CD4-positive, alpha-beta T cell treated with Interleukin-1 beta for 1 hour (primary cell): ENCODE results near the gene UBE2O.

ENCODE experiments used
- DNase-seq, 2 donors: peaks; one replicate each; pipeline ENCODE4 v3.0.0-alpha.2; 2020 to 2022

UBE2O gene

DNA sequence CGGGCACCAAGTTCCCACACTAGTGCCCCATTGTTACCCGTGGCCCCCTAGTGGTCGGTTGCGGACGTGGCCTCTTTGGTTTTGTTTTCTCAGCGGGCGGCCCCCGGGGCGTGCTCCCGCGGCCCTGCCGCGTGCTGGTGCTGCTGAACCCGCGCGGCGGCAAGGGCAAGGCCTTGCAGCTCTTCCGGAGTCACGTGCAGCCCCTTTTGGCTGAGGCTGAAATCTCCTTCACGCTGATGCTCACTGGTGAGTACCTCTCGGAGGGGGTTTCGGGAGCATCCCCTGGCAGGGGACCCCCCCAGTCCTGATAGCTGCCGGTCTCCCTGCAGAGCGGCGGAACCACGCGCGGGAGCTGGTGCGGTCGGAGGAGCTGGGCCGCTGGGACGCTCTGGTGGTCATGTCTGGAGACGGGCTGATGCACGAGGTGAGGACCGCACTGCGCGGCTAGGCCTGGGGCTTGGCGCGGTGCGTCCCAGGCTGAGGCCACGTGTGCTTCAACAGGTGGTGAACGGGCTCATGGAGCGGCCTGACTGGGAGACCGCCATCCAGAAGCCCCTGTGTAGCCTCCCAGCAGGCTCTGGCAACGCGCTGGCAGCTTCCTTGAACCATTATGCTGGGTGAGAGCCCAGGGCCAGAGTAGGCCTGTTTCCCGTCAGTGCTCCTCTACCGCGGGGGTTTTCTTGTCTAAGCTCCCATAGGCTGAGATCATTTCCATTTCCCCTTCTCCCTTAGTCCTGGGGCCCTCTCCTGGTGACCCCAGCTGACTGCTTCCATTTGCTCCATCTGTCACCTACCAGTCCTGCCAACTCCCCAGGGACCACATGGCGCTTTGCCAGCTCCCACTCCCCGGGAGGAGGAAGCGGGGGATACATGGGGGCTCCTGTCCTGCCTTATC, 66.8 kb downstream of the UBE2O start:
- DNase-seq, result peak; percentile 83 to 87

DNA sequence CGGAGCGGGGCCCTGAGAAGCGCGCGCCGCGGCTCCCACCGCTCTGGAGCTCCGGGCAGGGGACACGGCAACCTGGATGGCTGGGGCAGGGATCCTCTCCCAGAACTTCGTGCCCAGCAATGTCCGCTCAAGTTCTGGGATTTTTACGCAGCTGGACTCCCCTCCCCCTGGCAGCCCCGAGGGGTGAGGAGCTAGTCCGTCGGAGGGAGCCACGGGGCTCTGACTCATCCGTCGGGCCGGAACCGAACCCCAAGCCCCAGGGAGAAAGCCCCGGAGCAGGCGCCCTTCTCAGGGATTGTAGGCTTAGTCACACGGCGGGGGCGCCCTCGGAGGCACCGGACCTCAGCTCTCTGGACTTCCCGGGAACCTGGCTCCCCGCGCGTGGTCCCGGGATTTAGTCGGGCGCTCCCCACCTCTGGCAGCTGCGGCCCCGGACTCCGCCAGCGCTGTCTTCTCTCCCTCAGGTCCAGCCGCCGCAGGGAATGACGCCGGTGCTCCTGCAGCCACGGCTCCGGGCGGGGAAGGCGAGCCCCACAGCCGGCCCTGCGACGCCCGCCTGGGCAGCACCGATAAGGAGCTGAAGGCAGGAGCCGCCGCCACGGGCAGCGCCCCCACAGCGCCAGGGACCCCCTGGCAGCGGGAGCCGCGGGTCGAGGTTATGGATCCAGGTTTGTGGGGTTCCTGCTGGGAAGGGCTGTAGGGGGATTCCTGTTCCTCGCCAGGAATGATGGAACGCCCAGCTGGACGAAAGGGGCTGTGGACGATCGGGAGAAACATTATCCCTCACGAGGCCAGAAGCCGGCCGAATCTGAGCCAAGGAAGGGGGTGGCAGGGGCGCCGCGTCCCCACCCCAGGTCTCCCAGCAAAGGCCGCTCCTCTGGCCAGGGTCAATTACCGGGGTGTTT, 67.7 kb downstream of the UBE2O start:
- peak; percentile 18 to 70 for DNase-seq

DNA sequence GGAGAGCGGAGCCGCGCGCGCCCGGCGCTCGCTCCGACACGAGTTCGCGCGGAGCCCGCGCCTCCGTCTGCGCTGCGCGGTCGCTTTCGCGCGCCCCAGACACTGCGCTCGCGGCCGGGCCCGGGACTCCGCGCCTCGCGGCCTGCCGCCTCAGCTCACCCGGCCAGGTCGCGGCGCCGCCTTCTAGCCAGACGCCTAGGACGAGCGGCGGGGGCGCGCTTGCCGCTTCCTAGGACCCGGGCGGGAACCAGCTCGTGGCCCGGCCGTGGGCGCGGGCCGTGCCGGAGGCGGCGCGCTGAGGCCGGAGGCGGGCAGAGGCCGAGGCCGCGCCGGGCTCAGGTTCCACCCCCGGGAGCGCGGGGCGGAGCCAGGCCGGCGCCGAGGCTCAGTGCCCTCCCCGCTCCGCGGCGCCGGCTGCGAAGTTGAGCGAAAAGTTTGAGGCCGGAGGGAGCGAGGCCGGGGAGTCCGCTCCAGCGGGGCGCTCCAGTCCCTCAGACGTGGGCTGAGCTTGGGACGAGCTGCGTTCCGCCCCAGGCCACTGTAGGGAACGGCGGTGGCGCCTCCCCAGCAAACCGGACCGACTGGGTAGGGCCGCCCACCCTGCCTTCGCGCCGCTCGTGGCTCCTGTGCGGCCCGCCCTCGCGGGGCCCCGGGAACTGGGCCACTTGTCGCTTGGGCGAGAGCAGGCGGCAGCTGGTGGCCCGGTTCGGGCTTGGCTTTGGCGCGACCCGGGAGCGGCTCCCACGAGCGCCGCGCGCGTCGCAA, 68.5 kb downstream of the UBE2O start, which contains the start of gene SPHK1:
SPHK1 (plus strand) TSS at position 388 of the 765 bp plus-strand sequence. CDS start 1,036 bp downstream, outside the sequence.
- DNase-seq, result peak; percentile 57 to 59

DNA sequence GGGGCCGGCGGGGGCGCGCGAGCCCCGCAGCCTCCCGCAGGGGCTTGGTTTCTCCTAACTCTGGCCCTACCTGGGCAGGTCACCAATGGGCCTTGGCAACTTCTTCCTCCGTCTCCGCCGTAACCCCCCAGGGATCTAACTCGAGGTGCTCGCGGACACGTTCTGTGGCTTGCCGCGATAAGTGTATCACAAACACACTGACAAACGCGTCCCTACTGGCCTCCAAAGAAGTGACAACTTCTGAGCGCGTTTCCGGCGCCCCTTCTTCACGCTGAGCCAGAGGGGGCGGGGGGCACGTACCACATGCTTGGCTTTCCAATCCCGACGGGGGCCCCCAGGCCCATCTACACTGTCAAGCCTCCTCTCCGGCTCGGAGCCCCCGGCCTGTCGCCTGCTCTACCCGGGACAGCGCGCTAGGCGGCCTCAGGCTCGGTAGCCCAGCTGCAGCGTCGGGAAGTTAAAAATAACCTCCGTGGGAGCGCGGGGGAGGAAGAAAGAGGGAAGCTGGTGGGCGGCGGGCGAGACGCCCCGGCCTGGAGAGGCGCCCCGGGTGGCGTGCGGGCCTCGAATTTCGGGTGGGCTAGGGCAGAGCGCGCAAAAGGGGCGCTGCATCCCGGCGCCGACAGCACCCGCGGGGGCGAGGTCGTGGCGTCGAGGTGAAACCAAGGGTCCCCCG, 69.3 kb downstream of the UBE2O start:
- DNase-seq, result peak; percentile 35 to 43

DNA sequence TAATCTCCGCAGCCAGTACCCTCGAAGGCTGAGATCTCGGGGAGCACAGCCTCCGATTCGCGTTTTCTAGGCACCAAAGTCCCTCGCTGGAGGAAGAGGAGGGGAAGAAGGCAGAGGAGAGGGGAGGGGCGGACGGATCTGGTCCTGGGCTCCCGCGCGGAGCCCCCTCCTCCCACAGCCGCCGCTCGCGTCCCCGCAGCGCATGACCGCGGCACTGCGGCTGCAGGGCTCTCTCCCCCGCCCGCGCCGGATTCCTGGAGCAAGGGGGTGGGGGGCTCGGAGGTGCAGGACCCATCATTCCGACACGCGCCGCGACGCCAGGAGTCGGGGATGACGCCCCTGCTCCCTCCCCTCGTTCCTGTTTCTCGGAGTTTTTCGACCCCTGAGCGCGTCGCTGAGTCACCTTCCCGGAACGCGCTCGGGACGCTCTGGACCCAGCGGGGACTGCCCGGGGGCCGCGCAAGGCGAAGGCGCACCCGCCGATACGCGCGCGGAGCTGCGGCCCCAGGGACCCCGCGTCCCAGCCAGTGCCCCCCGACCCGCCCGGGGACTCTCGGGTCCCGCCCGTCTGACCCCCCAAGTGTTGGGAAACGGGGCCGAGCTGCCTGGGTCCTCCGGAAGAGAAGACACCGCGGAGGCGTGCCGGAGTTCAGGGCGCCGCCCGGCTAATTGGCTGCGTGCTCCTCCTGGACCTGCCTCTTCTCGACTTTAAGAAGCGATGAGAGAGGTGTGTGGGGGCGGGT, 70.0 kb downstream of the UBE2O start:
- peak; percentile 40 to 56 for DNase-seq

DNA sequence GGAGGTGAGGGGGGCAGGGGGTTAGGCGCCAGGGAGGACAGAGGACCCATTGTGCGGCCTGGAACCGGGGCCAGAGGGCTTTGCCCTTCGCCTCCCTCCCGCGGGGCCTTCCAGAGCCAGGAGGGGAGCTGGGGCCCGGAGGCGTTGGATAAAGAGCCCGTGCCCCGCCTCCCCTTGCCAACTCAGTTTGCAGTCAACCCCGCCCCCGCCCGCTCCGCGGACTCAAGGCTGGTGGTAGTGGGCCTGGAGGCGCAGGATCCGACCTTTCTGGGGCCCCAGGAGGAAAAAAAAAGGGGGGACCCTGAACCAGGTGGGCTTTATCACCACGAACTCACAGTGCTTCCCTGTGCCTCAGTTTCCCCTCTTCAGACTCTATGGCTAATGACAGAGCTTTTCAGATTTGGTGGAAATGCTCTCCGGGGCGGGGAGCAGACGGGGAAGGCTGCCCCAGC, 70.6 kb downstream of the UBE2O start:
- DNase-seq, result no peak

DNA sequence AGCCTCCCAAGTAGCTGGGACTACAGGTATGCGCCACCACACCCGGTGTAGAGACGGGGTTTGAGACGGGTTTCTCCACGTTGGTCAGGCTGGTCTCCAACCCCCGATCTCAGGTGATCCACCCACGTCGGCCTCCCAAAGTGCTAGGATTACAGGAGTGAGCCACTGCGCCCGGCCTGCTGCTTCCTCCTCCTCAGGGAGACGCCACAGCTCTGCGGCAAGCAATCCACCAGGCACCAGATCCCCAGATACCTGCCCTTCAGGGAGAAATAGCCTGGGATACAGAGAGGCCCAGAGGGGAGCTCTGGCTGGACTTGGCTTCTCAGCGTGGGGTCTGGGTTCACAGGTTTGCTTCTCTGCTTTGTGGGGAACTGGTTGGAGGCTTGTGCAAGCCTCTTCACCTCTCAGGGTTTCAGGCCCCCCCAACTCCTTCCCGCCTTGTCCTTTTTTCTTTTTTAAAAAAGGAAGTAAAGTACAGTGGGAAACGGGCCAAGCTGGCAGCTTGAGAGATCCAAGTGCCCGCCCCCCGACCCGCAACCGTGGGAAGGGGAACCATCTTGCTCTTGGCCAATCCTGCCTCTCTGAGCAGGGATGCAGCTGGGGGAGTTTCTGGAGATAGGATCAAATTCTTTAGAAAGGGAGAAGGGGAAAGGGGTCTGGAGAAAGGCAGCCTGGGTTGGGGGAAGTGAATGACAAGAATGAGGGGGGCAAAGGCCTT, 71.2 kb downstream of the UBE2O start:
- peak in 1 of 2 donors; percentile 37 for DNase-seq

DNA sequence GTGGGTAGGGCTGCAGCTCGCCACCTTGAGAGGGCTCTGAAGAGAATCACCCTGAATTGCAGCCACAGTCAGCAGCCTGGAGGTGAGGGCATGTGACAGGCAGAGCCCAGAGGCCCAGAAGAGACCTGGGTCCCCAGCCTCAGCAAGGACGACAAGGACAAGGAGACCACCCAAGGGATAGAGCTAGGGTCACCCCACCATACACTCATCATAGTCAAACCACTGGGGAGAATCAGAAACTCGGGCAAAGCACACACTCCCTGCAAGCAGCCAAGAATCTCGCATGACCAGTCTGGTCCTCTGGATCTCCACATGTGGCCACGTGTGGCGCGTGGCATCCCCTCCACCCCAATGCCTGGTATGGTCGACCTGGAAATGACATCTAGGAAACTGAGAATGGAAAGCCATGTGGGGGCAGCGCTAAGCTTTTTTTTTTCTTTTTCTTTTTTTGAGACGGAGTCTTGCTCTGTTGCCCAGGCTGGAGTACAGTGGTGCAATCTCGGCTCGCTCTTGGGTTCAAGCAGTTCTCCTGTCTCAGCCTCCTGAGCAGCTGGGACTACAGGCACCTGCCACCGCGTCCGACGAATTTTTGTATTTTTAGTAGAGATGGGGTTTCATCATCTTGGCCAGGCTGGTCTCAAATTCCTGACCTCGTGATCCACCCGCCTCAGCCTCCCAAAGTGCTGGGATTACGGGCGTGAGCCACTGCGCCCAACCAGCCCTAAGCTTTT, 73.1 kb downstream of the UBE2O start:
- DNase-seq, result no peak

DNA sequence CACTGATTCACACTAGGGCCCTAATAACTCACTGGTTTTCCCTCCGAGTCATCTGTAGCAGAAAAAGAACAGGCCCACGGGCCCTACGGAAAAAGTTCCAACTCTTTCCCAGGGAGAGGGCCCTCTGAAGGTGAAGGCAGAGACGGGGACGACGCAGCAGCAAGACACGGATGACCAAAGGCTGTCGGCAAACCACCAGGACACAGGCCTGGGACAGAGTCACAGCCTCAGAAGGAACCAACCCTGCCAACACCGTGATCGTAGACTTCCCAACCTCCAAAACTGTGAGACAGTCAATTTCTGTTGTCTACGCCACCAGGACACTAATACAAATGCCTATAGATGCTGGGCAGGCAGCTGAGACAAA, 73.7 kb downstream of the UBE2O start:
- no peak for DNase-seq

DNA sequence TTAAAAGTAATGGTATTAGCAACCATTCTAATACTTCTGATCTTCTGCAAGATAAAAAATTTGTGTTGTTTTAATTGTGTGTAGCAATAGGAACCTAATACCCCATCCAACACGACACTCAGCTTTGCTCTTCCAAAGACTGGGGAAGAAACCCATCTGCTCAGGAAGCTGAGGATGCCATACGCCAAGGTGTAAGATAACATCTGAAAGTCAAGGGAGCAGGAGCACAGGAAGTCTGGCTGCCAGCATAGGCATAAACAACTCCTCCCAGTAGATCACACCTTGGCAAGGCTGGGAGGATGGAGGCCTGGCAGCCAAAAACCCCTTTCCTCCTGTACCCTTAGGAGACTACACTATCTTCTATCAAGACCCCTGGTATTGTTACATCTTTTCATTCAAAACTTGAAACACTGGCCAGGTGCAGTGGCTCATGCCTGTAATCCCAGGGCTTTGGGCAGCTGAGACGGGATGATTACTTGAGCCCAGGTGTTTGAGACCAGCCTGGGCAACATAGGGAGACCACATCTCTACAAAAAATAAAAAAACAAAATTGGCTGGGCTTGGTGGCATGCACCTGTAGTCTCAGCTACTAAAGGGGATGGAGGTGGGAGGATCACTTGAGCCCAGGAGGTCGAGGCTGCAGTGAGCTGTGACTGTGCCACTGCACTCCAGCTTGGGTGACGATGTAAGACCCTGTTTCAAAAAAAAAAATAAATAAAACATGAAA, 74.2 kb downstream of the UBE2O start:
- no peak for DNase-seq

DNA sequence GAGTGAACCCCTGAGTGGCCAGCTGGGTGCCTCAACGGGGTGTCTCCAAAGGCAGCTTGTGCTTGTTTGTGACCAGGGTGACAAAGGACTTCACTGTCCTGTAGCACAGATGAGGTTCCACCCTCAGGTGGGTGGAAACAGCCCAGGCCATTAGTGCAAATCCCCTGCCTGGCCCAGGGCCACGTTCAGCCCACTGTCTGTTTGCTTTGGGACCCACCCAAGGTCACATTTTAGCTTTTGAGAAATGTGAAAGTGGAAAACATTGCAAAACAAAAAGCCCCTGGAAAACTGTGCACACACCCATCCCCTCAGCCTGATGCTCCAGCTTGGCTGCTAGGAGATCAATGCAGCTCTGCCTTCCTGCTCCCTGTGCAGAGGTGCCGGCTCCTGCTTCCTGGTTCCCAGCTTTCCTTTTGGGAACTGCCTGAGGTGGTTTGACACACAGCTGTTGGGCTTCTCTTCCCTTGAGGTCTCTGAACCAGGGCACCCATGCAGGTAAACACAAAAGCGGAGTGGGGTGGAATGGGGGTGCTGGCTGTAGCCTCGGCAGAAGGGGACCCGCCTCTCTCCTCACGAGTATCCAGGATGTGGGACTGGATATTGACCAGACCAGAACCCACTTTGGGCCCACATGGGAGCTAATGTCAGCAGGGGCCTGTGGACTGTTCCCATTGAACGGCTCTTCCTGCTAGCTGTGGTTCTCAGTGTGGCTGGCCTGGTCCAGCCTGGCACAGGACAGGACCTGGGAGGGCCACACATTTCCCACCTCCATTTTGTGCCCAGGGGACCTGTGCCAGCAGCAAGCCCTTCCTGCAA, 76.4 kb downstream of the UBE2O start:
- no peak for DNase-seq

DNA sequence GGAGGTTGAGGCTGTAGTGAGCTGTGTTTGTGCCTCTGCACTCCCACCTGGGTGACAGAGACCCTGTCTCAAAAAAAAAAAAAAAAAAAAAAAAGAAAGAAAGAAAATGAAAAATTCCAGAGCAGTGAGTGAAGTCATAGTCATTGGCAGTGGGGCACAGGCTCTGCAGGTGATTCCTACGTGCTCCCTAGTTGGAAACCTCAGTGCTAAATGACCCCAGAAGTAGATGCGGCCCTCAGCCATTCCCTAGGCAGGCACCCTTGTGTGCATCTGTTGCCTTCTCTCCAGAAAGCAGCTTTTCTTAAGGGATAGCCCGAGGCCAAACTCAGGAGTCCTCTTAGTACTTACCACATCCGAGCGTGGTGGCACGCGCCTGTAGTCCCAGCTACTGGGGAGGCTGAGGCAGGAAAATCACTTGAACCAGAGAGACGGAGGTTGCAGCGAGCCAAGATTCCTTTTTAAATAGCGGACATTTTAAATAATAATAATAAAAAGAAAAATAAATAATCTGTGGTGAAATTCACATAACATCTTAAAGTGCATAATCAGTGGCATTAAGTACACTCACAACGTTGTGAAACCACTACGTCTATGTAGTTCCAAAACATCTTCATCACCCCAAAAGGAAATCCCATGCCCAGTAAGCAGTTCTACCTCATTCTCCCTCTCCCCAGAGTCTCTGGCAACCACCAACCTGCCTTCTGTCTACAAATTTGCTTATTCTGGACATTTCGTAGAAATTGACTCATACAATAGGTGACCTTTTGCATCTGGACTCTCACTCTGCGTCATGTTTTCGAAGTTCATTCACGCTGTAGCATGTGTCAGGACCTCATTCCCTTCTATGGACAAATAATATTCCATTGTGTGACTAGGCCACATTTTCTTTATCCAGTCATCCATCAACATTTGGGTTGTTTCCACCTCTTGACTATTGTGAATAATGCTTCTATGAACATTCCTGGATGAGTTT, 81.0 kb downstream of the UBE2O start:
- DNase-seq, result no peak

DNA sequence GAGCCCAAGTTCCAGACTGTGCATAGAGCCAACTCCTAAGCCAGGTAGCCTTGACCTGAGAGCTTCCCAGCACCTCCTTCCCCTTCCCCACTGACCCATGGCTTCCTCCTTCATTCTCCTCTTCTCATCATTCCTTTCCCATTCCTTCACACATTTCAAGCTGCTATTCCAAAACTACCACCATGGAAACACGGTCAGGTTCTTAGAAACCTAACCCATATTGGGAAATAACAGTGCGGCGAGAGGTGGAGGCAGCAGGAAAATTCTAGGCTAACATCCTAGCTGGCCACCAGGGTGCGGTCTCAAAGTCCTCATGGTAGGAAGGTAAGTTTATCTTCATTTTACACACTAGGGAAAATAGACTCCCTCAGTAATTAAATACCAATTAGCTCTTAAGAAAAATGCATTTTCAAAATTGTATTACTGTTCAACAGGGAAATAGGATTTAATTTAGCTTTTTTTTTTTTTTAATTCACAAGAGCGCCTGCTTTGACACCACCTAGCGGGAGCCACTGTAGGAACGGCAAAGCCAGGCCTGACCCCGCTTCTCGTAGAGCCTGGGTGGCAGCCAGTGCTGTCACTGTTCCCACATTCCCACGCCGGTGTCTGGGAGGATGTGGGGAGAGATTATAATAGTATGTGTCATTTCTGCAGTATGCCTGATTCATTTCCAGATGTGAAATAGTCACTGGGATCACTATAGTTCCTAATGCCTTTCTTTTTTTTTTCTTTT, 82.5 kb downstream of the UBE2O start:
- DNase-seq, result no peak

DNA sequence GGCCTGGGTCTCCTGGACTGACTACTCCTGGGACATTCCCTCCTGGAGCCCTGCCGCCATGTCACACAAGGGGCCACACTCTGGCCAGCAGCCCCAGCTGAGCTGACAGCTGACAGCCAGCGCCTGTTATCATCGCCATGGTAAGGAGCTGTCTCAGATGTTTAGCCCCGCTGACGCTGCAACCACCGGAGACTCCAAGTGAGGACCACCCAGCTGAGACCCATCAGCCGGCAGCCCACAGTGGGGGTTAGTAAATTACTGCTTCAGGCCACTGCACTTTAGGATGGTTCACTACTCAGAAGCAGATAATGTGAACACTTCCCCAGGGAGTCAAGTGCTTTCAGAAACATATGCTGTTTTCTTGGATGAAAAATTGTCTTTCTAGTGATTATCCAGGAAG, 83.1 kb downstream of the UBE2O start:
- no peak for DNase-seq

DNA sequence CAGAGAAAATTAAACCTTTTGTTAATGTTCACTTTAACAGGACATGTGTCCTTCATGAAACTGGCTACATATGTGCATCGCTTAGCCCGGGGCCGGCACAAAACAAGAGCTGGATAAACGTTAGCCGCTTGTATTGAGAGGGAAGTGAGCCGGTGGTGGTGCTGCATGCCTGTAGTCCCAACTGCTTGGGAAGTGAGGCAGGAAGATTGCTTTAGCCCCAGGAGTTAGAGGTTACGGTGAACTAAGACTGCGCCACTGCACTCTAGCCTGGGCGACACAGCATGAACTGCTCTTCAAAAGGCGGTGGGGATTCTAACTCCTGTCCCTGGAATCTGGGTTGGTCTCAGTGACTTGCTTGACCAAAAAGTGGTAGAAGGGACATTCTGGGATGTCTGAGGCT, 83.6 kb downstream of the UBE2O start:
- no peak for DNase-seq

DNA sequence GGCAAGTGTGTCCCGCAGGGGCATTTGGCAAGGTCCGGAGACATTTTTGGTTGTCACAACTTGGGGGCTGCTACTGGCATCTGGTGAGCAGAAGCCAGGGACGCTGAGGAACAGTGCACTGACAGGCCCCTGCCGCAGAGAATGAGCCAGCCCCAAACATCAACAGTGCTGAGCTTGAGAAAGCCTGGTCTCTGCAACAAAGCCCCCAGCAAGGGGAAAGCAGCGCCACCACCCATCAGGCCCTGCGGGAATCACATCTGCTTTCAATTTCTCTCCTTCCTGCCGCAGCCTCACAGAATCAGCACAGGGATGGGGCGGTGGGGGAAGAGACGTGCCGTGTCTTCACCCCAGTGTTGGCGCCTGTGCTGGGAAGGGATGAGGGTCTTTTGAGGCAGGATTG, 84.4 kb downstream of the UBE2O start:
- DNase-seq, result no peak
